Measurements from ENCODE around the gene COL5A3.

DNA sequence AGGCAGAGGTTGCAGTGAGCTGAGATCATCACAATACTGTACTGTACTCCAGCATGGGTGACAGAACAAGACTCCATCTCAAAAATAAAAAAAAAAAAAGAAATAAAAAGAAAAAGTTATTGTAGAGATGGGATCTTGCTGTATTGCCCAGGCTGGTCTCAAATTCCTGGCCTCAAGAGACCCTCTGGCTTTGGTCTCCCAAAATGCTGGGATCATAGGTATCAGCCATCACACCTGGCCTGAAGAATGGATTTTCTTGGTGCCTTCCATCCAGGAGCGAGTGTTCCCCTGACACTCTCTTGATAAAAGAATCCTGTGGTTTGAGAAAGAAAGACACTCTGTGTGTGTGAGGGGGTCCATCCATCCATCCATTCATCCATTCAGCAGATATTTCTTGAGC lies 78.7 kb downstream of the COL5A3 start:
- TF ChIP-seq CEBPB (IDR thresholded peaks at IDR 0.05): no peak
- no peak for TF ChIP-seq TAF1 (IDR thresholded peaks at IDR 0.05; ENCODE audit: low read depth)
- TF ChIP-seq CREB1 (IDR thresholded peaks at IDR 0.05; ENCODE audit: low read depth): no peak
- no peak for TF ChIP-seq MAX (IDR thresholded peaks at IDR 0.05)
- TF ChIP-seq NFIC (IDR thresholded peaks at IDR 0.05): no peak
- no peak for TF ChIP-seq RAD21 (IDR thresholded peaks at IDR 0.05; ENCODE audit: low read depth)
- no peak for TF ChIP-seq EP300 (IDR thresholded peaks at IDR 0.05; ENCODE audit: borderline replicate concordance)

All from Ishikawa (cell line).